Measurements from ENCODE around the gene KIRREL3. TPM values are rescaled to one million over a fixed set of nuclear protein-coding genes. Genes with fewer than 3 reads are reported as not detected.

KIRREL3 gene
- total and polyA plus RNA-seq, 10 donors: 0.50 to 5.4 (median 2.0) TPM

GRCh38 chr11:126874831-126875230 lies 125.7 kb downstream of the KIRREL3 start:
- H3K4me1 ChIP-seq: no peaks in the 10 kb centered on the region
- TF ChIP-seq CTCF (IDR thresholded peaks at IDR 0.05 in 8 of 11, conservative IDR thresholded peaks at IDR 0.05 in 3 of 11) (no peak), POLR2AphosphoS5 (IDR thresholded peaks at IDR 0.05) (no peak), POLR2A (IDR thresholded peaks at IDR 0.05) (no peak)
- H3K4me3 ChIP-seq: no peak overlapping the region
- intact Hi-C loops (cut with DNase I; ENCODE audit: low total_unique reads): no loop called here
- no peaks in the 10 kb centered on the region for H3K36me3 ChIP-seq
- peaks cover 0 to 16% (median 0%) of the 10 kb centered on the region in 7 donors for H3K27me3 ChIP-seq (replicated peaks in 1 of 7)
- no peak overlapping the region for H3K27ac ChIP-seq
- WGBS, 5 donors: 51 to 56% (median 55%) methylated on average over 5 of the region's 5 CpGs
- no peak for DNase-seq
- H3K9me3 ChIP-seq: no peaks in the 10 kb centered on the region

DNA sequence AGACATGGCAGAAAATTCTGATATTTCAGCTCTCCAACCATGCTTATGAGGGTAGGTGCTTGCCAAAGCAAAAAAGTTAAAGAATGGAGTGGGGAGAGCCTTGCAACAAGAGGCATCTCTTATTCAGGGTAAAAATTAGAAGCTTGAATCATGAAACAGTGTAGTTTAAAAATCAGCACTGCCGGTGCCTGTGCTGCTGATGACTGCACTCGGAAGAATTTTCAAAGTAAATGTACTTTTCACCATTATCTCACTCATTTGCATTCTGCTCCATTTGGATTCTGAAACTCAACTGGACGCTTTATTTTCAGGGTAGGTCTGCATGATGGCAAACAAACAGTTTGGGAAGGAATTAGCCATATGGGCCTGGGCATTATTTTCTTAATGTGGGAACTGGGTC lies 126.3 kb downstream of the KIRREL3 start:
- intact Hi-C loops (cut with DNase I; ENCODE audit: low total_unique reads): no loop called here
- TF ChIP-seq POLR2AphosphoS5 (IDR thresholded peaks at IDR 0.05) (no peak), CTCF (IDR thresholded peaks at IDR 0.05 in 8 of 11, conservative IDR thresholded peaks at IDR 0.05 in 3 of 11) (no peak), POLR2A (IDR thresholded peaks at IDR 0.05) (no peak)
- Histone ChIP-seq H3K4me1 (no peaks in the 10 kb centered on the region), H3K4me3 (no peak overlapping the region), H3K36me3 (no peaks in the 10 kb centered on the region), H3K27ac (no peak overlapping the region), H3K9me3 (no peaks in the 10 kb centered on the region), H3K27me3 (replicated peaks in 1 of 7) (peaks cover 0 to 16% (median 0%) of the 10 kb centered on the region in 7 donors)
- DNase-seq: no peak
- WGBS, 5 donors: 83 to 96% (median 93%) methylated on average over 3 of the region's 3 CpGs

GRCh38 chr11:126871792-126872191 lies 128.8 kb downstream of the KIRREL3 start:
- intact Hi-C loops (cut with DNase I; ENCODE audit: low total_unique reads): no loop called here
- Histone ChIP-seq H3K4me3 (no peak overlapping the region), H3K36me3 (no peaks in the 10 kb centered on the region), H3K27me3 (replicated peaks in 1 of 7) (peaks cover 0 to 21% (median 0%) of the 10 kb centered on the region in 7 donors), H3K9me3 (no peaks in the 10 kb centered on the region), H3K4me1 (no peaks in the 10 kb centered on the region), H3K27ac (no peak overlapping the region)
- no peak for DNase-seq
- TF ChIP-seq POLR2AphosphoS5 (IDR thresholded peaks at IDR 0.05) (no peak), POLR2A (IDR thresholded peaks at IDR 0.05) (no peak), CTCF (IDR thresholded peaks at IDR 0.05 in 8 of 11, conservative IDR thresholded peaks at IDR 0.05 in 3 of 11) (no peak)

DNA sequence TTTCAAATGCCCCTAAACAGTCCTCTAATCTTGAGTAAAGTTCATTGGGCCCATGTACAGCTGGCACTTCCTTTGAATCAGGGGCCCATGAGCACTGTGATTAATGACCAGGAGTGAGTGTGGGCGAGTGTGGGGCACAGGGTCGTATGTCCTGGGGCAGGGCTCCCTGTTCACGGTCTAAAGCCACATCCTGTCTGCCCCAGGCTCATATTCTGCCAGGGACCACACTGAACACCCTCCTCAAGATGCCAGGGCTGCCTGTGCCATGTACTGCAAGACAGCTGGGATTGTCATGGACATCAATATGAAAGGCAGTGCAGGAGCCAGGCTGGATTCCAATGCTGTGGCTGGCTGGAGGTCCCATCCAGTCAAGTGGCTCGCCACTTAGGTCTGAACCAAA lies 130.5 kb downstream of the KIRREL3 start:
- intact Hi-C loops (cut with DNase I; ENCODE audit: low total_unique reads): no loop called here
- Histone ChIP-seq H3K4me3 (no peak overlapping the region), H3K9me3 (no peaks in the 10 kb centered on the region), H3K4me1 (no peaks in the 10 kb centered on the region), H3K36me3 (no peaks in the 10 kb centered on the region), H3K27me3 (replicated peaks in 1 of 7) (peaks cover 0 to 21% (median 0%) of the 10 kb centered on the region in 7 donors), H3K27ac (no peak overlapping the region)
- WGBS, 5 donors: 17 to 54% (median 42%) methylated on average over 3 to 4 of the region's 4 CpGs
- TF ChIP-seq POLR2AphosphoS5 (IDR thresholded peaks at IDR 0.05) (no peak), POLR2A (IDR thresholded peaks at IDR 0.05) (no peak), CTCF (IDR thresholded peaks at IDR 0.05 in 8 of 11, conservative IDR thresholded peaks at IDR 0.05 in 3 of 11) (no peak)
- no peak for DNase-seq
